Smooth muscle cell (in vitro differentiated cells): Measurements from ENCODE around the gene SCNN1A. TPM values are rescaled to one million over a fixed set of nuclear protein-coding genes. Genes with fewer than 3 reads are reported as not detected.

ENCODE experiments used
- DNase-seq: peaks from one replicate; lab custom pipeline; 2025; ENCODE audit not compliant: unreplicated experiment; lab: John Stamatoyannopoulos, UW
- H2AFZ ChIP-seq: fragments of 200-600 bp; sonication (generic); 2 replicates; pipeline ENCODE4 v1.6.0; 2016; ENCODE audit warnings: antibody characterized with exemption, low read depth, mild to moderate bottlenecking
- H3F3A ChIP-seq: fragments of 200-600 bp; sonication (generic); 2 replicates; pipeline ENCODE4 v1.6.0; 2017; ENCODE audit warnings: antibody characterized with exemption, low read depth
- H3K27ac ChIP-seq: fragments of 200-600 bp; sonication (generic); 2 replicates; pipeline ENCODE4 v1.5.1; 2016; ENCODE audit warnings: low read depth, mild to moderate bottlenecking
- H3K27me3 ChIP-seq: fragments of 200-600 bp; sonication (generic); 2 replicates; pipeline ENCODE4 v1.6.1; 2016; ENCODE audit warnings: low read depth, mild to moderate bottlenecking
- H3K36me3 ChIP-seq: fragments of 200-600 bp; sonication (generic); 2 replicates; pipeline ENCODE4 v1.5.1; 2016; ENCODE audit warnings: low read depth
- H3K4me1 ChIP-seq: fragments of 200-600 bp; sonication (generic); 2 replicates; pipeline ENCODE4 v1.5.1; 2016; ENCODE audit warnings: low read depth
- H3K4me2 ChIP-seq: fragments of 200-600 bp; sonication (generic); 2 replicates; pipeline ENCODE4 v1.6.0; 2016; ENCODE audit warnings: mild to moderate bottlenecking
- H3K4me3 ChIP-seq: fragments of 200-600 bp; sonication (generic); 2 replicates; pipeline ENCODE4 v1.5.1; 2016; ENCODE audit warnings: mild to moderate bottlenecking
- H3K79me2 ChIP-seq: fragments of 200-600 bp; sonication (generic); 2 replicates; pipeline ENCODE4 v1.6.0; 2016; ENCODE audit warnings: low read depth, mild to moderate bottlenecking
- H3K9ac ChIP-seq: fragments of 200-600 bp; sonication (generic); 2 replicates; pipeline ENCODE4 v1.6.0; 2016; ENCODE audit warnings: low read depth
- H3K9me3 ChIP-seq: fragments of 200-600 bp; sonication (generic); replicated peaks from 2 replicates; pipeline ENCODE4 v1.5.1; 2016; ENCODE audit warnings: low read depth
- H4K20me1 ChIP-seq: fragments of 200-600 bp; sonication (generic); 2 replicates; pipeline ENCODE4 v1.6.0; 2016; ENCODE audit warnings: low read depth
- CTCF ChIP-seq: fragments of 200-600 bp; sonication (generic); IDR thresholded peaks from 2 replicates; pipeline ENCODE4 v1.5.1; 2017; ENCODE audit warnings: borderline replicate concordance, mild to moderate bottlenecking, antibody characterized with exemption; ENCODE audit not compliant: insufficient read depth, poor library complexity, severe bottlenecking
- WGBS: methylation state at CpG from one replicate; pipeline ENCODE4 v1.1.7; 2016; ENCODE audit warnings: low lambda C conversion rate; 5-methylcytosine and 5-hydroxymethylcytosine counted together
- polyA plus RNA-seq: library from polyadenylated mRNA; unstranded; fragments of >200 nt; fragmentation: Nextera tagmentation; extraction: Ambion mirVana; gene quantifications from 2 replicates; pipeline ENCODE4 v1.2.1, GENCODE V29; 2016
- total RNA-seq: library from RNA; depleted of rRNA; stranded (reverse); fragments of >200 nt; gene quantifications from 2 replicates; pipeline ENCODE4 v1.2.3, GENCODE V29; 2014

SCNN1A gene
- total and polyA plus RNA-seq, 2 experiments from 2014 or later = 0.57 to 1.3 TPM

GRCh38 chr12:6399884-6400644 lies 24.7 kb upstream of the SCNN1A start:
- Histone ChIP-seq H3K27me3 (no peaks in the 10 kb centered on the region), H3K36me3 (no peaks in the 10 kb centered on the region), H3K9ac (no peak overlapping the region), H3K4me2 (no peak overlapping the region), H3F3A (no peaks in the 10 kb centered on the region), H3K9me3 (no peaks in the 10 kb centered on the region), H4K20me1 (no peaks in the 10 kb centered on the region), H3K79me2 (no peaks in the 10 kb centered on the region), H2AFZ (no peak overlapping the region), H3K27ac (no peak overlapping the region), H3K4me3 (no peak overlapping the region), H3K4me1 (no peaks in the 10 kb centered on the region)
- no peak for DNase-seq
- 89% methylated on average over 7 of the region's 7 CpGs for WGBS
- TF ChIP-seq CTCF = no peak

GRCh38 chr12:6396031-6396430 lies 20.7 kb upstream of the SCNN1A start:
- no peak for DNase-seq
- H2AFZ ChIP-seq = no peak overlapping the region
- H3K9ac ChIP-seq = no peak overlapping the region
- no peak overlapping the region for H3K27ac ChIP-seq
- 82% methylated on average over 2 of the region's 2 CpGs for WGBS
- H3K4me2 ChIP-seq = no peak overlapping the region
- no peaks in the 10 kb centered on the region for H3K27me3 ChIP-seq
- H3K36me3 ChIP-seq = no peaks in the 10 kb centered on the region
- no peak overlapping the region for H3K4me3 ChIP-seq
- no peak for TF ChIP-seq CTCF
- H3K9me3 ChIP-seq = no peaks in the 10 kb centered on the region
- H3K4me1 ChIP-seq = no peaks in the 10 kb centered on the region
- H4K20me1 ChIP-seq = no peaks in the 10 kb centered on the region
- H3F3A ChIP-seq = no peaks in the 10 kb centered on the region
- no peaks in the 10 kb centered on the region for H3K79me2 ChIP-seq

- Histone ChIP-seq H3K4me2 (no peak overlapping the region), H3K9me3 (no peaks in the 10 kb centered on the region), H3K4me1 (no peaks in the 10 kb centered on the region), H4K20me1 (no peaks in the 10 kb centered on the region), H3K27me3 (no peaks in the 10 kb centered on the region), H2AFZ (no peak overlapping the region), H3F3A (no peaks in the 10 kb centered on the region), H3K4me3 (no peak overlapping the region), H3K36me3 (no peaks in the 10 kb centered on the region), H3K79me2 (no peaks in the 10 kb centered on the region), H3K27ac (no peak overlapping the region), H3K9ac (no peak overlapping the region)
- 94% methylated on average over 8 of the region's 8 CpGs for WGBS
- no peak for TF ChIP-seq CTCF
- DNase-seq = no peak
Measured at GRCh38 chr12:6394398-6394797, 19.0 kb upstream of the SCNN1A start.

- no peaks in the 10 kb centered on the region for H3K36me3 ChIP-seq
- H3K79me2 ChIP-seq = no peaks in the 10 kb centered on the region
- H3F3A ChIP-seq = no peaks in the 10 kb centered on the region
- no peak overlapping the region for H3K4me3 ChIP-seq
- DNase-seq = no peak
- H2AFZ ChIP-seq = no peak overlapping the region
- no peak overlapping the region for H3K9ac ChIP-seq
- H3K27ac ChIP-seq = no peak overlapping the region
- TF ChIP-seq CTCF = no peak
- H3K4me2 ChIP-seq = no peak overlapping the region
- H3K4me1 ChIP-seq = no peaks in the 10 kb centered on the region
- H4K20me1 ChIP-seq = no peaks in the 10 kb centered on the region
- 95% methylated on average over 7 of the region's 7 CpGs for WGBS
- no peaks in the 10 kb centered on the region for H3K9me3 ChIP-seq
- no peaks in the 10 kb centered on the region for H3K27me3 ChIP-seq
Measured at GRCh38 chr12:6393109-6393508, 17.7 kb upstream of the SCNN1A start.
